GM19452 (cell line): ENCODE results near the gene RIN1.
A peak's percentile ranks its signal among the peaks of the same experiment; 100 is the strongest.
"Not testable (repeated sequence)": the region's sequence is repeated elsewhere in the genome, so short reads cannot be mapped to it uniquely, and the experiment has no call there.

ENCODE experiments used
- ATAC-seq: cut with Tn5 transposase; IDR thresholded peaks from one replicate; pipeline ENCODE4 v1.9.1; 2021; ENCODE audit not compliant: unreplicated experiment

Gene RIN1

GRCh38 chr11:66360406-66361073 lies 24.3 kb upstream of the RIN1 start:
- no peak for ATAC-seq

GRCh38 chr11:66359662-66360087 lies 23.4 kb upstream of the RIN1 start:
- no peak for ATAC-seq

- not testable (repeated sequence) for ATAC-seq
Observed at GRCh38 chr11:66350560-66351235, 14.5 kb upstream of the RIN1 start.

GRCh38 chr11:66349084-66349386 lies 12.8 kb upstream of the RIN1 start:
- no peak for ATAC-seq

- peak; percentile 40 for ATAC-seq
Observed at GRCh38 chr11:66347425-66348276, 11.4 kb upstream of the RIN1 start, which contains the start of gene B4GAT1. Gene B4GAT1, minus strand, starts transcription at chr11:66347629. Its CDS starts 84 bp downstream, at chr11:66347545.

- no peak for ATAC-seq
Observed at GRCh38 chr11:66346476-66347424, 10.5 kb upstream of the RIN1 start.

- no peak for ATAC-seq
Observed at GRCh38 chr11:66345316-66345649, 9.0 kb upstream of the RIN1 start.

GRCh38 chr11:66344550-66345315 lies 8.5 kb upstream of the RIN1 start, which contains the start of gene BRMS1:
Gene BRMS1, minus strand, starts transcription at chr11:66345104. Its CDS starts 2,870 bp downstream, at chr11:66342234.
- peak; percentile 73 for ATAC-seq

GRCh38 chr11:66343176-66343575 lies 6.9 kb upstream of the RIN1 start:
- ATAC-seq = no peak

GRCh38 chr11:66341502-66342126 lies 5.4 kb upstream of the RIN1 start:
- ATAC-seq = no peak

GRCh38 chr11:66340596-66341501 lies 4.6 kb upstream of the RIN1 start:
- no peak for ATAC-seq

GRCh38 chr11:66339686-66340483 lies 3.7 kb upstream of the RIN1 start:
- no peak for ATAC-seq

GRCh38 chr11:66339162-66339675 lies 3.0 kb upstream of the RIN1 start:
- no peak for ATAC-seq

GRCh38 chr11:66338276-66339161 lies 2.3 kb upstream of the RIN1 start:
- ATAC-seq = no peak

GRCh38 chr11:66337103-66337899 lies 1.1 kb upstream of the RIN1 start:
- no peak for ATAC-seq
